Bronchial epithelial cell (primary cell): ENCODE results near the gene P2RY12. TPM values are rescaled to one million over a fixed set of nuclear protein-coding genes. Genes with fewer than 3 reads are reported as not detected.
A peak's percentile ranks its signal among the peaks of the same experiment; 100 is the strongest.

ENCODE experiments used
- DNase-seq: peaks from one replicate; pipeline ENCODE4 v3.0.0-alpha.2; 2010; ENCODE audit warnings: low read depth
- FAIRE-seq: peaks from 2 replicates; lab custom pipeline; 2011; peaks lifted over from hg19 to GRCh38; lab: Jason Lieb, UNC
- H3K27me3 ChIP-seq: 2 replicates; pipeline ENCODE4 v1.5.1; 2011; ENCODE audit warnings: low read length; ENCODE audit not compliant: control insufficient read depth, insufficient read depth
- H3K36me3 ChIP-seq: 2 replicates; pipeline ENCODE4 v1.5.1; 2011; ENCODE audit warnings: low read length; ENCODE audit not compliant: control insufficient read depth, insufficient read depth
- H3K4me3 ChIP-seq: 2 replicates; pipeline ENCODE4 v1.5.1; 2011; ENCODE audit warnings: mild to moderate bottlenecking, low read depth, low read length, control low read depth
- CTCF ChIP-seq: IDR thresholded peaks from 2 replicates; pipeline ENCODE4 v1.5.1; 2011; ENCODE audit warnings: mild to moderate bottlenecking, moderate library complexity, low read length, control low read depth, inconsistent platforms; ENCODE audit not compliant: insufficient read depth, severe bottlenecking
- total RNA-seq: library from RNA; depleted of rRNA; stranded (reverse); fragments of >200 nt; gene quantifications from 2 replicates; pipeline ENCODE4 v1.2.1, GENCODE V29; 2014

Gene P2RY12
- total RNA-seq, 1 donor from 2014 or later: not detected

GRCh38 chr3:151330899-151331298 lies 53.7 kb downstream of the P2RY12 start:
- H3K4me3 ChIP-seq: no peak overlapping the region
- no peaks in the 10 kb centered on the region for H3K27me3 ChIP-seq
- FAIRE-seq (no peak), DNase-seq (no peak)
- no peaks in the 10 kb centered on the region for H3K36me3 ChIP-seq
- TF ChIP-seq CTCF: no peak

DNA sequence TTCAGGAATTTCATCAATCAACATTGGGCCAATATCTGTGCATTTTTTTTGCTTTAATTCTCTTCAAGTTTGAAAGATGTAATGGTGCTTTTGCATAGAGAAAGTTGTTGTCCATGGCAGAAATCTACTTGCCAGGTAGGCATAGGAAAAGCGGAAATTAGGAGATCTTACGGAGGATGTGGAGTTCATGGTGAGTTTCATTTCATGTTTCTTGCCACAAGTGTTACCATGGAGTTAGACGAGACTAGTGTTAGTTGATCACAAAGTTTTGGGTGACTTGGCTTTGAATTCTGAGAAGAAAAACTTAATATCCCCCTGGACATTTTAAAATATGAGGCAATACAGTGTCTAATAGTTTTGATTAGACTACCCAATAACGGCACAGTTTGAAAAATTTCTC lies 54.2 kb downstream of the P2RY12 start:
- no peak for TF ChIP-seq CTCF
- no peak for DNase-seq
- H3K27me3 ChIP-seq: no peaks in the 10 kb centered on the region
- FAIRE-seq: no peak
- no peak overlapping the region for H3K4me3 ChIP-seq
- no peaks in the 10 kb centered on the region for H3K36me3 ChIP-seq

- no peak for FAIRE-seq
- Histone ChIP-seq H3K4me3 (no peak within 1 kb of the TSS), H3K27me3 (no peaks in the 10 kb centered on the region)
Observed at GRCh38 chr3:151329363-151329762, 55.2 kb downstream of the P2RY12 start, which contains the start of gene P2RY13. P2RY13 (minus strand) TSS chr3:151329549; CDS start chr3:151329528, 21 bp downstream.

DNA sequence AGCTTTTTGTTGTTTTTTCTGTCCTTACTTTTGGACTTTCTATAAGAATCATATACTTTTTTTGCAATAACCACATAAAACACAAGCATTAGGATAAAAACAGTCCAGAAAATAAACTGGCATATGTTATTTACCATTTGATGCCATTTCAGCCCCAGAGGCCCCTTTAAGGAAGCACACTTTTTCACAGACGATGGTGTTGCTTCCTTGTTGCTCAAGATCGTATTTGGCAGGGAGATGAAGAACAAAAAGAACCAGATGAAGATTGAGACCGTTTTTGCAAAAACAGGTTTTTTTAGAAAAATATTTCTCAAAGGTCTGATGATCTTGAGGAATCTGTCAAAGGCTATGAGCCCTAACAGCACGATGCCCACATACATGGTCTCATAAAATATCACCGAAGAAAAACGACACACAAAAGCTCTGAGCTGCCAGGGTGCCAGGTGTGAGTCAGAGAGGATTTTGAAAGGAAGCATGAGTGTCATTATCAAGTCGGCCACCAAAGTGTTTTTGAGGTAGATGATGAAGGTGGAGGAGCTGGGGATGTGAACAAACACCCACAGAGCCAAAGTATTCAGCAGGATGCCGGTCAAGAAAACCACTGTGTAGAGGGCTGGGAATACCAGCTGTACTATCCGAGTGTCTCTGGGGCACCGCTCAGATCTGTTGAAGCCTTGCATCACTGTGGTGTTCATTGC lies 56.1 kb downstream of the P2RY12 start:
- DNase-seq (peak; percentile 67), FAIRE-seq (no peak)
- Histone ChIP-seq H3K27me3 (no peaks in the 10 kb centered on the region), H3K4me3 (no peak overlapping the region), H3K36me3 (no peaks in the 10 kb centered on the region)
- no peak for TF ChIP-seq CTCF

More at GRCh38 chr3:151329363-151329762, 55.2 kb downstream of the P2RY12 start, which contains the start of gene P2RY13:
- DNase-seq: no peak
- no peaks in the 10 kb centered on the region for H3K36me3 ChIP-seq
- no peak for TF ChIP-seq CTCF

DNA sequence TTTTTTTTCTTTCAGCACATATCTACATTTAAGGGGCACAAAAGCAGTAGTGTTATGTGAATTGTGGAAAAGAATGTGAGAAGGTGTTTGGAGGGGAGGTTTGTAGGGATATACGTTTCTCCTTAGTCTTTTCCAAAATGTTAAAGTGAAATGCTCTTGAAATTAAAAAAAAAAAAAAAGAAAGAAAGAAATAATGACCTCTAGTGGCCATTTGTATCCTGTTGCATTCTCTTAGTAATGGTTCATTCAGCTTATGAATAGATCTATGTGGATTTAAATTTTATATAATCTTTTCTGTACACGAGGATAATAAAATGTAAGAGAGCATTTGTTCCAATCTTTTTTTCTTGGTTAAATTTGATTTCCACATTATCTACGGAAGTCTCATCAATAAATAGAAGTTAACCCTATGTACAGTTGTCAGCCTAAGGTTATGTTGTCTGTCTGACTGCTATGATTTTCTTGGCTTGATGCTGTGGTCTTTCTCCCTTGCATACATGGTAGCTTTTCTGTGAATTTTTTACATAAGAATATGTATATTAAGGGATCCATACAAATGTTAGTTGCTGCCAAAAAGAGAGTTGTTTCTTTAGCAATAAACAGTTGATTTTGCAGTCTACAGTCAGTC lies 56.9 kb downstream of the P2RY12 start:
- Histone ChIP-seq H3K4me3 (no peak overlapping the region), H3K36me3 (no peaks in the 10 kb centered on the region), H3K27me3 (no peaks in the 10 kb centered on the region)
- peak; percentile 54 for DNase-seq
- peak; percentile 30 for TF ChIP-seq CTCF
- FAIRE-seq: no peak
